NCI-H1048 (cell line): ENCODE measurements around the gene COL11A2.

Experiments
- DNase-seq: peaks from one replicate; lab custom pipeline; 2025; lab: John Stamatoyannopoulos, UW

COL11A2 gene

DNA sequence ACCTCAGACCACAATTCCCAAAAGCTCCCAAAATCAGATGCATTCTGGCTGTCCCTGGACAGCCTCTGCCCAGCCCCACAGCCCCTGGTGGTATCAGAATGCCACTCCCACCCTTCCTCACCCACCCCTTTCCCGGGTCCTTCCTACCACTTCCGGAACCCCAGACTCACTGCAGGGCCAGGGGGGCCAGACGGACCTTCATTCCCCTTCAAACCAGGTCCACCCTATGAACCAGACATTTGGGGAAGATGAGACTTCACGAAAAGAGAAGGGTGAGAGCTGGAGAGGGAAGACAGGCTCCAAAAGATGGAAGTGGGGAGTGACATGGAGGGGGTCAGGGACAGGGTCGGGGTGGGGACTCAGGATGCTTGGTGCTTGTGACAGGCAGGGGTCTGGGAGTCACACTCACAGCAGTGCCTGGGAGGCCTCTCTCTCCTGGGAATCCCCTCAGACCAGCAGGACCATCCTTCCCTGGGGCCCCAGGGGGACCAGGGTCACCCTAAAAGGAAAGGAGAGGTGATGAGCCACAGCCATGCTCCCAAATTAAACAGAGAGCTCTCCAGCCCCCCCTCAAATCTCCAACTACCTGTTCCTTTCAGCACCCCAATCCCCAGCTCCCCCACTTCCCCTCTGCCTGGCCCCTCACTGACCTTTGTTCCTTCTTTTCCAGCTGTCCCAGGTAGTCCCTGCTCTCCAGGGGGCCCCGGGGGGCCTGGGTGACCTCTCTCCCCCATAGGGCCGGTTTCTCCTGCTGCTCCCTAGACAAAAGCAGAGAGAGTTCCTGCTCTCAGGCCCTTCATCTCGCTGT lies 20.2 kb downstream of the COL11A2 start:
- DNase-seq: no peak

DNA sequence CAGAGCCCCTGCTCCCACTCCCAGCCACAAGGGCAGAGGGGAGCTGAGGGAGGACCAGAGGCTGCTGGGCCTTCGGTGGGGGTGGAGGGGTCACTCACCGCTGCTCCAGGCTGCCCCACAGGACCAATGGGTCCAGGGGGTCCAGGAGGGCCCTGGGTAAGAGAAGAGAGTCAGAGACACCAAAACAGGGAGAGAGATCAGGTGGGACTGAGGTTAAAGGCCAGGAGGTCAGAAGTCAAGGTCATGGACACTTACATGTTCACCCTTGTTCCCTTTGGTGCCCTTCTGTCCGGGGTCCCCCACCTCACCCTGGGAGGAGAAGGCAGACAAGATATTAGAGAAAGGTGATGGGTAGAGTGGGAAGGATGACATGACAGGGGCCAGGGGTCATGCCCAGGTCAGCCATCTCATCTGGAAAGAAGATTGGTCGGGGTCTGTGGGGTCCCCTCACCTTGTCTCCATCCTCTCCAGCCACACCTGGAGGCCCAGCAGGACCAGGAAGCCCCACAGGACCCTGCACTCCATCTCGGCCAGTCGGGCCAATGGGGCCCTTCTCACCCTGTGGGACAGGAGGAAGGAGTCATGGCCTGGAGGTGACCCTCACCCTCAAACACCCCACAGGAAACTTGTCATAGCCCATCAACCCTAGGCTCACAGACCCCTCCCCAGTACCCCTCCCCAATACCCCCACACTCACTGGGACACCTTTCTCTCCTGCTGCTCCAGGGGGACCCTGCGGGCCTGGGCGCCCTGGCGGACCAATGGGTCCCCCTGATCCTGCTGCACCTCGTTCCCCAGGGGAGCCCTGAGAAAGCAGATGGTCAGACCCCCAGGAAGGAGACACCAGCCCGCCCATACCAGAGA lies 21.0 kb downstream of the COL11A2 start:
- DNase-seq: no peak

DNA sequence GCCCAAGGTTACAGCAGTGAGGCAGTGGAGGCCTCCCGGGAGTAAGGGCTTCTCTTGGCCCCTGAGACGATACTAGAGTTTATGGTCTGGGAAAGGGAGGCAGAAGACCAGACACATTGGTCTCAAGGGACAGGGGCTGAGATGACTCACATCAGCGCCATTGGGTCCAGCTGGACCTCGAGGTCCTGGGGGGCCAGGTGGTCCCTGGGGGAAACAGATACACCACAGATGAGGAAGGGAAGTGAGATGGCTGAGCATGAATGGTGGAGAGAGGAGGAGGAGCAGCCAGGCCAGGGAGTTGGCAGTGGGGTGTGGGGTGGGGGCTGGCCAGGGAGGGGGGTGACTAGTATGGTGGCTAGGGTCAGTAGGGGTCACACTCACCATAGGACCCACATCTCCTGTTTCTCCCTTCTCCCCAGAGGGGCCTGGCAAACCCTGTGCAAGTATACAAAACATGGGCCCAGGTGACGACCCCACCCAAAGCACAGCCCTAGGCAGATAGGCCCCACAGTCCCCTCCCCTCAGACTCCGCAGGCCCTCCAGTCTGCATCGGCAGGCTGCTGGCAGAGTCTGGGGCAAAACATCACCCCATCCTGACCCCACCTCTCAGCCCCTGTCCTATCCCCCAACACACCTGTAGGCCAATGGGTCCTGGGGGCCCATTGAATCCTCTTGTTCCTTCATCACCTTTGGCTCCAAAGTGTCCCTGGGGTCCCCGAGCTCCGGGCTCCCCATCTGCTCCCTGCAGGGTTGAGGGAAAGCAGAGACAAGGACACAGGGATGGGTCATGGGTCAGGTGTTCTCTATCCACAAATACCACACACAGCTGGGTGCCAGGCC lies 21.9 kb downstream of the COL11A2 start:
- DNase-seq: no peak

DNA sequence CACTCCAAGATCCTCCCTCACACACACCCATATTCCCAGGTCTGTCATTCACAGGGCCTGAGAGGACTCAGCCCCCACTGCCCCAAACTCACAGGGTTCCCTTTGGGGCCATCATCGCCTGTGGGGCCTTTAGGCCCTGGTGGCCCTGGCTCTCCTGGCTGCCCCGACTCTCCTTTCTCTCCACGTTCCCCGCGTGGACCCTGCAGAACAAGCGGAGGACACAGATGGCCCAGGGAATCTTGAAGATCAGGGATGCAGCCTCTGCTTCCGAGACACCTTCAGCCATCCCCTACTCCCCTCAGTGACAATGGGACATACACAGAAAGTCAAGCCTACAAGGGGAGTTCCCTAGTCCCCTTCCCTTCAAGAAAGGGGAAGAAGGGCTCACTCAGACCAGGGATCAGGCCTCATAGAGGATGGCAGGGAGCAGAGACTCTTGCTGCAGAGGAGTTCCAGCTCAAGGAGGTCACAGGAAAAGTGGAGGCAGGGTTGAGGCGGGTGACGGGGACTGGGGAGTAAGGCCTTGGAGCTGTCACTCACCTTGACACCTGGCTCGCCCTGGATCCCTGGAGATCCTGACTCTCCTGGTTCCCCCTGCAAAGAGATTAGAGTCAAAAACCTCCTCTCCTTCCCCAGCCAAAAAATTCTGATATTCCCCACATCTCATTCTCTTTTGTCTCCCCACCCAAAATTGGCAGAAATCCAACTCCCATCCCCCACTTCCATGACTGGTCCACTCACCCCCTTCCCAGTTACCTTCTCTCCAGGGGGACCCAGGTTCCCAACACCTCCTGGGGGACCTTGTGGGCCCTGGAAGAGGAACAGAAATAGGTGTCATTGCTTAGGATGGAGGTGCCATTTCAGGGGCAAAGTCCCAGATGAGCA lies 22.7 kb downstream of the COL11A2 start:
- DNase-seq: no peak

DNA sequence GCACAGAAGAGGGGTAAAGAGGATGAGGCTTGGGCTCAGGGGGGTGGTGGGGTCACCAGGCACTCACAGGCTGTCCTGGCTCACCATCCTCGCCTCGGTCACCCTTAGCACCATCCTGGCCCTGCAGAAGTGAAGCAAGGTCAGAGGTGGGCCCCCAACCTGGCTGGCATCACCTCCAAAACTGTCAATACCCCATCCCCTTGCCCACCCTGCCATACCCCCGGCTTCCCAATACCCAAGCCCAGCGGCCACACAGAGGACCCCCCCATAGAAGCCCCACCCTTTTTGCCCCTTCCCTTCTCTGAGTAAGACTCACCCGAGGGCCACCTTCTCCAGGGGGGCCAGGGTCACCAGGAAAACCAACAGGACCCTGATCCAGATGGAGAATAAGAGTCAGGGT lies 23.6 kb downstream of the COL11A2 start:
- DNase-seq: no peak

DNA sequence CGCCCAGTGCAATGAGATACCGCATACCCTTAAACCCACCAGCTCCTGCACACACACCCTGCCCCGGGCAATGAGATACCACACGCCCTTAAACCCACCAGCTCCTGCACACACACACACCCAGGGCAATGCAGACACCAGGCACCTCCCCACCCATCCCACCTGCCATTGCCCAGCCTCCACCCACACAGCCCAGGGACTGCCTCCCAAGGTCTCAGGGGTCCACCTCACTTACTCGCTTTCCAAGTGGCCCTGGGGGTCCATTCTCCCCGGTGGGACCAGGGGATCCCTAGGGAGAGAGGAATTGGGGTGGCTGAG lies 24.0 kb downstream of the COL11A2 start:
- DNase-seq: no peak

DNA sequence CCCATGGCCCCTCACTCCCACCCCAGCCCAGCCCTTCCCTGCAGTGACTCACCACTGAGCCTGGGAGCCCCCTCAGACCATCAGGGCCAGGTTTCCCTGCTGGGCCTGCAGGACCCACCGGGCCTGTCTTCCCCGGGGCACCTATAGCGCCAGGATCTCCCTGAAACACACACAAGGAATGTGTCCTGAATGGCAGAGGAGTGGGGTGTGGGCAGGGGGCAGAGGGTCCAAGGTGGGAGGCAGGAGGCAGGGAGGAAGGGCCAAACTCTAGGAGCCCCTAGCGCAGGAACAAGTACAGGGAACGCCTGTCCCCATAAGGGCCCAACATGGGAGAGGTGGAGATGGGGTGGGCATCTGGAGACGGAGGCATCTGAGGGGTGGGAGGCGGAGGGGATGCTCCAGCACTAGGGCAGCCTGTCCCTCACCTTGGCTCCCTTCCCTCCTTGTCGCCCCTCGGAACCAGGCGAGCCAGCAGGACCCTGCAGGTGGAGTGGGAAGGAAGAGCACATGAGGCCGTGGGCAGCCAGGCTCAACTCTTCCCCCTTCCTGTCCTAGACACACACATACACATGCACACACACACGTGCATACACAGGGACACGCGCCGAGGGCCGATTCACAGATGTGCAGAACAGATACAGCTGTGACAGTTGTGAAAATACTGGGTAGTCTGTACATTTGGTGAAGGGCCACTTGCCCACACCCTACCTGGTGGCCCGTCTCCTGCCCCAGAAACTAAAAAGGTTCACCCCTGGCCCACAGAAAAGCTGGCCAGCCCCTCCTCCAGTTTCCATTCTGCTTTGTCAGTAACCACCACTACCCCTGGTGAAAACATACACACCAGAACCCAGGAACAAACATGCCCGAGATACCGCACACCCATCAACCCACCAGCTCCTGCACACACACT lies 24.6 kb downstream of the COL11A2 start:
- DNase-seq: no peak

DNA sequence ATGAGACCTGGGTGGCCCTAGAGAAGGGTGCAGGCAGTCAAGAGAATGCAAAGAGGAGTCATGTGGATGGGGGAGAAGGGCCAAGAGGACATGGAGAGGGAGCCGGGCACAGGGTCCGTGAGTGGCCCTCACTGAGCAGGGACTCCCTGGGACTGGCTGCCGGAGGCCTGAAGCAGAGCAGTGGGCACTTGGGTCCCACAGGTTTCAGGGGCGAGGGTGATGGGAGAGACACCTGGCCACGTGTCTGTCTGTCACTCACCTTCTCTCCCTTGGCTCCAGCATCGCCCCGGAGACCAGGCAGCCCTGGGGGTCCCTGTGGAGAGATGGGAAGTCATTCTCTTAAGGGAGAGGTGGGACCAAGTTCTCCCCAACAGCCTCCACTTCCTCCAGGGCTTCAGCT lies 25.5 kb downstream of the COL11A2 start:
- DNase-seq: no peak

DNA sequence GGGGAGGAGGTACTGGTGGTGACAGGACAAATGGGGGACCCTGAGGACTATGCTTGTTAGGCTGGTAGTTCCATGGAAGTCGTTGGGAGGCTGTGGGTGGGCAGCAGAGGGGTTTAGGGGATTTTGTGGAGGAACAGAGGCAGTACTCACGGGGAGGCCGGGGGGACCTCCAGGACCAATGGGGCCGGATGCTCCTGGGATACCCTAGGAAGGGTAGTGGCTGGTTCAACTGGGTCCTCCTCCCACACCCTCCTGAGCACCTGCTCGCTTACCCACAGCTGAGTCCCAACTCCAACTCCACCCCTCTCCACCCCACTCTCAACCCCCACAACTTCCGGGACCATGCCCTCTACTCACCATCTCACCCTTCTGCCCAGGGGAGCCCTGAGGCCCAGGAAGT lies 25.9 kb downstream of the COL11A2 start:
- DNase-seq: no peak

DNA sequence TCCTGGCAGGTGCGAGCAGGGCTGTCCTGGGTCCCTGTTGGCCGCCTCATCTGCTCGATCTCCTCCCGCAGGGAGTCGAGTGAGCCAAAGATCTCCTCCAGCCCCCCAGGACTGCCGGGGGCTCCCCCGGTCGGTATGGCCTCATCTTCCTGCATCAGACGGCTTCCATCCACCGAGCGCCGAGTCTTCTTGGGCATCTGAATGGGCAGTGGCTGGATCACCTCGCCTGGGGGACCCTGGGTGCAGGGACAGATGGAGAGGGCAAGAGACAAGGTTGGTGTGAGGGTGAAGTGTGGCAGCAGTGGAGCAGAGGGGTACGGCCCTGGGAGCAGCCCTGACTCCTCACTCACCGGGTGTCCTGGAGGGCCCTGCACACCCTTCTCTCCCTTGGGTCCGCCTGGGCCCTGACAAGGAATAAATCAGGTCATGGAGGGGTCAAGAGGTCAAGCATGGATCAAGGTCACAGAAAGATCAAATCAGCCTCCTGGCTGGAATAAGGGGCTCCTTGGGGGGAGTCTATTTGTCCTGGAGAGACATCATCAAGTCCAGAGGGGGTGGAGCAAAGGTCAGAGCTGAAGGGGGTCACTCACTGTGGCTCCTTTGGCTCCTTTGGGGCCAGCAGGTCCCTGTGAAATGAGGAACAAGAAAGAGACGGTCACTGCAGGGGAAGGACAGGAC lies 26.5 kb downstream of the COL11A2 start:
- no peak for DNase-seq

DNA sequence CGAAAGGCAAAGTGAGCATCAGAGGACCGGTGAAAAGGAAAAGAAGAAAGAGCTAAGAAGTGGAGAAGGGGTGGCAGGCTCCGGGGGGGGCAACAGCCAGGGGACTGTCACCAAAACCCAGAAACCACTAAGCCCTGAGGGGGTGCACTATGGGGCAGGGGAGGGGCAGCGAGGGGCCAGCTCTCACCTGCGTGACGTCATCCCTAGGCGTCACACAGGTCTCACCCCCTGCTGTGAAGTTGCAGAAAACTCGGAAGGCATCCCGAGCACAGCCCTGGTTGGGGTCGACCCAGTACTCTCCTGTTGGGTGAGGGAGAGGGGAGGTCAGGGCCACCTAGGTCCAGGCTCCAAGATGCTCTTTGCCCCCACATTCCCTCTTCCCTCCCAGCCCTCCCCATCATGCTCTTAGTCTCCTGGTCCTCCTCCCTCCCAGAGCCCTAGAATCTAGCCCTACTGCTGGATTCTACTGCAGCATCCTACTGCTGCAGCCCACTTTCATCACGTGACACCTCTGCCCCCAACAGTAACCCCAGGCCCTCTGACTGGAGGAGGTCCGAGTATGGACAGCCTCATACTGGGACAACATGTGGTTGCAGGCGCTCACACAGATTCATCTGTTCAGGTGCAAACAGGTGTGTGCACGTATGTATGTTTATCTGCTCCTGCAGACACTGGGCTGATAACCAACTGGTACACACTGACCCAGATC lies 27.4 kb downstream of the COL11A2 start:
- DNase-seq: no peak

DNA sequence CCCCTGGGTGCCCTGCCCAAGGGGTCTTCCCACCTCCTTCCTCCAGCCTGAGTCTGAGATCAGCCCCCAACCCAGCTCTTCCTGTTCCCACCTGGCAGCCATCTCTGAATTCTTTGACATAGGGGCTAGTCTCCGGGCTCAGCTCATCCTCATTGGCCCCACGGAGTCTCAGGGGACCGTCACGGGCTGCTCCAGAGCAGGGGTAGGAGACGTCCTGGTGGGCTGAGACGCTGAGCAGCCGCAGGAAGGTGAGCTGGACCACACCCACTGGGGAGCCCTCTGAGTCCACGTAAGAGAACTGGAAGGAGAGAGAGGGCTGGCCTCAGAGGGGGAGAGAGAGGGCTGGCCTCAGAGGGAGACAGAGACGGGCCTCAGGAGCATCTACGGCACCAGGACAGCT lies 28.1 kb downstream of the COL11A2 start:
- no peak for DNase-seq

DNA sequence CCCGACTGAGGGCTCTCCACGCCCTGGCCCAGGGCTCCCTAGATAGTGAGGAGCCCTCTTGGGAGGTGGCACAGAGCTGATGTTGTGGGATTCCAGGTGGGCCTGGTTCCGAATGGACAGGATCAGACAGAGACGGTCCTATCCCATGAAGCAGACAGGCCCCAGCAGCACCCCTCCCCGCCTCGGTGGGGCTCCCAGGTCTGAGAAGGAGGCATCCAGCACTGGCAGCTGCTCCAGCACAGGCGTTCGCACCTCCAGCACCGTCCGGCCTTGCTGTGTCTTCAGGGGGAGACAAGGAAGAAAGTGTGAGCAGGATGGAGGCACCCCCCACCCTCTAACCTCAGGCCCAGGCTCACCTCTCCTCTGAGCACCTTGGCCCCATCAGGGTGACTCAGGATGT lies 28.7 kb downstream of the COL11A2 start:
- DNase-seq: no peak

DNA sequence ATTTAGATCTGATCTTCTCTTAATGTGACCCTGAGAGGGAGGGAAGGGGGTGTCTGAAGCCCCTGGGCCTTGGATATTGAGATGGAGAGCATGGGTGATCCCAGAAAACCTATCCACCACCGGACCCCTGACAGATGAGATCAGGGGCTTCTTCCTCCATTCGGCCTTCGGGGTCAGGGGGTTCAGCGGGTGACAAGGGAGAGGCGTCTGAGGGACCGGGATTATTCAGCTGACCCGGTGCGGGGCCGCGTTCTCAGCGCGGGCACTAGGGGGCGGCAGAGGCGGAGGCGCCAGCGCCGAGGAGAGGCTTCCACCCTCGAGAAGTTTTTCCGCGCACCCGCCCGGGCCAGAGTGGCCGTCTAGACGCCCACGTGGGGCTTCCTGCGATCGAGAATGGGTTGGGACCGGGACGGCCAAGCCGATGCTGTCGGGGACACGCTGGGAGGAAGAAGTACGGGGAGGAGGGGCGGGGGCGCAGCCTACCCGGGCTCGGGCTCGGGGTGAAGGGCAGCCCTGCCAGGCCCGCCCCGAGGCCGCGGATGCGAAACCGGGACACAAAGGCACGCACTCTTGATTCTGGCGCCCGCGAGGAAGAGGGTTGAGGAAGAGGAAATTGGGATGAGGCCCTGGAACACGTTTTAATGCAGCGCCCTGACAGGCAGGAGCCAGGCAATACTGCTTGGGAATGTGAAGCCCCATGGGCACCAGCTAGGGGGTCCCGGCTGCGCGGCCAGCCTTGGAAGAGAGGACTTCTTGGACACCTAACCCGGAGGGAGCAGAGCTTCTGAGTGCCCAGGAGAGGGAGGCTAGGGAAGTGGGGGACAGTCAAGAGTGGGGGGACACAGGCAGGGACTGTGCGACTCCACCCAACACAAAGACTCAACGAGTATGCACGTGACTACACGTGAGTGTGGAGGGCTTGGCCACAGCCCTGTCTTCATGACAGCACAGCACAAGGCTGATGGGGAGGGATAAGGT lies 30.6 kb downstream of the COL11A2 start:
- DNase-seq: no peak

DNA sequence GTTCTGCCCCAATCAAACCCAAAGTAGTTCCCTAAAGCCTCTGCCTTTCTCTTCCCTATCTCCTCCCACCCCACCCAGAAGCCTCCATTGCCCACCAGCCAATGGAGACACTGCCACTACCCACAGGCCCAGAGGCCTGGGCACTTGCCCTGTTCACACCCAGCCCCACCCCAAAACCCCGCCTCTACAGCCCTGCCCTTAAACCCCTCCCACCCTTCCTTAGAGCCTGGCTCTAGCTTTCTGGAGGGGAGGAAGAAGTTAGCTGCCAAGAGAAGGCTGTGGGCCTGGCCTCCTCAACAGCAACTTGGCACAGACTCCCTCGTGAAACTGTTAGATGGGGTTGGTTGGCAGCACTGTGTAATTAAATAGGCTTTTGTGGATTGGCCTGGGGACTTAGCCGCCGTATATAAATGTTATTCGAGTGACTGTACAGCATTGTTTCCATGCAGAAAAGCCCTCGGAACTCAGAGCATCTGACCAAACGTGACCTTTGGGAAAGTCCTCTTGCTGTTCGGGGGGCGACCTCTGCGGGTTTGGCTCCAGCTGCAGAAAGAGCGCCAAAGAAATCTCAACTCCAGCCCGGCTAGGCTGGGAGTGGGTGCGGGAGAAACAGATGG lies 31.4 kb downstream of the COL11A2 start:
- no peak for DNase-seq

DNA sequence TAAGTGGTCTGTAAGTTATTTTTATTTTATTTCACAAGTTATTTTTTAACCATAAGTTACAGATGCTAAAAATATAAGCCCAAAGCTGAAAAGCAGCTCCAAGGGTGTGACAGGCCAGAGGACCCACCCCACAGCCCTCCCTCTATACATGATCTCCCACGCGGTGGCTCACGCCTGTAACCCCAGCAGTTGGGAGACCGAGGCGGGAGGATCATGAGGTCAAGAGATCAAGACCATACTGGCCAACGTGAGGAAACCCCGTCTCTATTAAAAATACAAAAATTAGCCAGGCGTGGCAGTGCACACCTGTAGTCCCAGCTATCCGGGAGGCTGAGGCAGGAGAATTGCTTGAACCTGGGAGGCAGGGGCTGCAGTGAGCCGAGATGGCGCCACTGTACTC lies 32.2 kb downstream of the COL11A2 start:
- DNase-seq: no peak

DNA sequence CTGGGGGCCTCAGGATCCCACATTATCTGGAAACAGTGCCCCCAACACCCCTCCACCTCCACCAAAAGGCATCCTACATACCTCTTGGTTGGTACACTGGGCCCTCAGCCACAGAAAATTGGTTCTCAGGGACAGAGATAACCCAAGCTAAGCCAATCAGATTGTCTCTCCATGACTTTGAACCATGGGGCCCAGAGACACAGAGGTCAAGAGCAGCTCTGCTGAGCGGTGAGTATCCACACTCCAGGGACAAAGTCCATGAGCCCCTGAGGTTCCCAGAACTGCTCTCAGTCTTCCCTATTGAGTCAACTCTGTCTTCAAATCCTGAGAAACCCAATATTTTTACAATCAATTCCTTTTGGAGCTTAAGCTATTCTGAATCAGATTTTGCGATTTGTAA lies 35.3 kb downstream of the COL11A2 start:
- DNase-seq: no peak

DNA sequence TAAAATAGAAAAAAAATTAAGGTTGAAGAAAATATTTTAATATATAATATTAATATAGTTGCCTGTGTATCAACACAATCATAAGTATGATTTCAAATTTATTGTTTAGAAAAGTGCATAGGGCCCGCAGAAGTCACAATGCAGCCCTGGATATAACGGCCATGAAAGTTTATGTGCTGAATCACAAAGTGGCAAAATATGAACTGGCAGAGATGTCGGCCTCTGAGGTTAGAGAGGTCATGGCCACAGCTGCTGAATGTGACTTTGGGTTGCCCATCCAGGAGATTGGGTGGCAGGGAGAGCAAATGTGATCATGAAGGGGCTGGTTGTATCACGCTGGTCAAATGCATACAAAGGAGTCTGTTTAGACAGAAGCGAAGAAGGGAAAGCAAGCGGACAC lies 35.7 kb downstream of the COL11A2 start:
- no peak for DNase-seq
